Loucy (cell line): ENCODE measurements around the gene NFKB1.
A peak's percentile ranks its signal among the peaks of the same experiment; 100 is the strongest.

Experiments used
- H2AFZ ChIP-seq: fragments of 200-600 bp; sonication (generic); 2 replicates; pipeline ENCODE4 v1.6.0; 2016; ENCODE audit warnings: antibody characterized with exemption, mild to moderate bottlenecking, low read length, moderate library complexity
- H3F3A ChIP-seq: fragments of 200-600 bp; 2 replicates; pipeline ENCODE4 v1.6.0; 2016; ENCODE audit warnings: antibody characterized with exemption, low read depth, mild to moderate bottlenecking
- H3K27me3 ChIP-seq: fragments of 200-600 bp; sonication (generic); 2 replicates; pipeline ENCODE4 v1.6.1; 2014; ENCODE audit warnings: low read length, mild to moderate bottlenecking; ENCODE audit not compliant: insufficient read depth, poor library complexity, severe bottlenecking
- H3K36me3 ChIP-seq: fragments of 200-600 bp; sonication (generic); 2 replicates; pipeline ENCODE4 v1.6.1; 2016; ENCODE audit warnings: low read length; ENCODE audit not compliant: insufficient read depth
- H3K4me1 ChIP-seq: fragments of 200-600 bp; sonication (generic); 2 replicates; pipeline ENCODE4 v1.5.1; 2014; ENCODE audit warnings: low read length, mild to moderate bottlenecking; ENCODE audit not compliant: insufficient read depth, poor library complexity, severe bottlenecking
- H3K4me2 ChIP-seq: fragments of 200-600 bp; sonication (generic); 2 replicates; pipeline ENCODE4 v1.6.0; 2014; ENCODE audit warnings: antibody characterized with exemption, low read length, low read depth, mild to moderate bottlenecking; ENCODE audit not compliant: poor library complexity, severe bottlenecking
- H3K4me3 ChIP-seq: fragments of 200-600 bp; sonication (generic); 2 replicates; pipeline ENCODE4 v1.5.1; 2014; ENCODE audit warnings: low read length, mild to moderate bottlenecking, mixed read lengths; ENCODE audit not compliant: poor library complexity, severe bottlenecking
- H3K79me2 ChIP-seq: fragments of 200-600 bp; sonication (generic); 2 replicates; pipeline ENCODE4 v1.6.1; 2014; ENCODE audit warnings: low read length; ENCODE audit not compliant: insufficient read depth
- H3K9ac ChIP-seq: fragments of 200-600 bp; sonication (generic); 2 replicates; pipeline ENCODE4 v1.6.0; 2014; ENCODE audit warnings: mild to moderate bottlenecking, low read depth, low read length, moderate library complexity; ENCODE audit not compliant: poor library complexity, severe bottlenecking
- H3K9me2 ChIP-seq: fragments of 200-600 bp; sonication (generic); replicated peaks from 2 replicates; pipeline ENCODE4 v1.6.1; 2016; ENCODE audit warnings: low read depth, low read length, mixed read lengths
- H3K9me3 ChIP-seq: fragments of 200-600 bp; sonication (generic); 2 replicates; pipeline ENCODE4 v1.6.1; 2014; ENCODE audit warnings: mild to moderate bottlenecking, antibody characterized with exemption, low read length, low read depth; ENCODE audit not compliant: insufficient read depth
- H4K20me1 ChIP-seq: fragments of 200-600 bp; sonication (generic); 2 replicates; pipeline ENCODE4 v1.6.0; 2014; ENCODE audit warnings: antibody characterized with exemption, low read length, mild to moderate bottlenecking; ENCODE audit not compliant: insufficient read depth, poor library complexity, severe bottlenecking
- EZH2phosphoT487 ChIP-seq: fragments of 200-600 bp; IDR thresholded peaks from 2 replicates; pipeline ENCODE4 v1.6.1; 2018; ENCODE audit warnings: antibody characterized with exemption, mild to moderate bottlenecking, moderate library complexity, borderline replicate concordance
- TF ChIP-seq, protein P1 (sequence below): fragments of 200-600 bp; sonication (generic); conservative IDR thresholded peaks from 2 replicates; pipeline ENCODE4 v1.5.1; 2014; ENCODE audit warnings: mild to moderate bottlenecking, antibody characterized with exemption, low read length

The NFKB1 gene

DNA sequence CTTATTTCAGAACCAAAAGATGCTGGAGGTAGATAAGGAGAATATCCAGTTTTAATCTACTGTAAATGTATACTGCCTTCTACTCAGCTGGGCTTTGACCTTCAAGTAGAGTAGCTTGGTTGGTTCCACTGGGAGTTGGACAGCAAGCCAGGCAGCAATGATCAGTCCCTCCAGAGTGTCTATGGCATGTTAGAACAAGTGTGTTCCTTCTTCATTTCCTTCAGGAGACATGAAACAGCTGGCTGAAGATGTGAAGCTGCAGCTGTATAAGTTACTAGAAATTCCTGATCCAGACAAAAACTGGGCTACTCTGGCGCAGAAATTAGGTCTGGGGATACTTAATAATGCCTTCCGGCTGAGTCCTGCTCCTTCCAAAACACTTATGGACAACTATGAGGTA, 111.1 kb downstream of the NFKB1 start:
- no peaks in the 10 kb centered on the region; the same call in 1 of the 2 replicates for H3F3A ChIP-seq
- H3K4me3 ChIP-seq, result no peak overlapping the region
- no peaks in the 10 kb centered on the region for H3K27me3 ChIP-seq
- TF ChIP-seq, protein P1, sequence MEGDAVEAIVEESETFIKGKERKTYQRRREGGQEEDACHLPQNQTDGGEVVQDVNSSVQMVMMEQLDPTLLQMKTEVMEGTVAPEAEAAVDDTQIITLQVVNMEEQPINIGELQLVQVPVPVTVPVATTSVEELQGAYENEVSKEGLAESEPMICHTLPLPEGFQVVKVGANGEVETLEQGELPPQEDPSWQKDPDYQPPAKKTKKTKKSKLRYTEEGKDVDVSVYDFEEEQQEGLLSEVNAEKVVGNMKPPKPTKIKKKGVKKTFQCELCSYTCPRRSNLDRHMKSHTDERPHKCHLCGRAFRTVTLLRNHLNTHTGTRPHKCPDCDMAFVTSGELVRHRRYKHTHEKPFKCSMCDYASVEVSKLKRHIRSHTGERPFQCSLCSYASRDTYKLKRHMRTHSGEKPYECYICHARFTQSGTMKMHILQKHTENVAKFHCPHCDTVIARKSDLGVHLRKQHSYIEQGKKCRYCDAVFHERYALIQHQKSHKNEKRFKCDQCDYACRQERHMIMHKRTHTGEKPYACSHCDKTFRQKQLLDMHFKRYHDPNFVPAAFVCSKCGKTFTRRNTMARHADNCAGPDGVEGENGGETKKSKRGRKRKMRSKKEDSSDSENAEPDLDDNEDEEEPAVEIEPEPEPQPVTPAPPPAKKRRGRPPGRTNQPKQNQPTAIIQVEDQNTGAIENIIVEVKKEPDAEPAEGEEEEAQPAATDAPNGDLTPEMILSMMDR, result no peak
- TF ChIP-seq EZH2phosphoT487, result no peak
- H3K9ac ChIP-seq, result no peak overlapping the region
- peaks cover 10% of the 10 kb centered on the region for H3K4me1 ChIP-seq
- no peaks in the 10 kb centered on the region for H4K20me1 ChIP-seq
- H3K9me2 ChIP-seq, result no peaks in the 10 kb centered on the region
- H3K79me2 ChIP-seq, result no peaks in the 10 kb centered on the region
- no peaks in the 10 kb centered on the region for H3K9me3 ChIP-seq
- H2AFZ ChIP-seq, result no peak overlapping the region
- no peak overlapping the region for H3K4me2 ChIP-seq
- peaks cover 88% of the 10 kb centered on the region; the same call in 1 of the 2 replicates for H3K36me3 ChIP-seq

DNA sequence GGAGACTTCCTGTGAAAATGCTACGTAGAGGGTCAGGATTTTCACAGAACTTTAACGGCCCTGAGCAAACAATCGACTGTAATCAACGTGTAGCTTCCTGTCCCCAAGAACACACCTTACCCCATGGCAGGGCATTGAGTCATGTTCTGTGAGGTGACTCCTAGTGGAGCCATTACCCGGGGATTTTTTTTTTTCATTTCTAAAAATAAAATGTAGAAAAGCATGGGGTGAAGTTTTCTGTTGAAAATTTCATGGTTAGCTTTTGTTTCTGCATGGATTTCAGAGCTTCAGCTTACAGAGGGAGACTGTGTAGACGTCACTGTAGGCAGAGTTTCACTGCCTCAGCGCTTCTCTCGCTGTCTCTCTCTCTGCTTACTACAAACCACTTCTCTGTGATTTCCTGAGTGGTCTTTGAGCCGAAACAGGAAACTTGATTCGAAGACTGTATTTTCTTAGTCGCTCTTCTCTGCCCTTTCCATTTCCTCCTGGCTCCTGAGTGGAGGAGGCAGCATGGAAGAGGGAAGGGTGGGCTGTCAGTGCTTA, 111.7 kb downstream of the NFKB1 start:
- Histone ChIP-seq H4K20me1 (no peaks in the 10 kb centered on the region), H3K4me2 (peak overlapping the region; percentile 35), H3K4me1 (peaks cover 10% of the 10 kb centered on the region), H3K9me2 (no peaks in the 10 kb centered on the region), H3K27me3 (no peaks in the 10 kb centered on the region), H3K9me3 (no peaks in the 10 kb centered on the region), H3K79me2 (no peaks in the 10 kb centered on the region), H2AFZ (no peak overlapping the region), H3F3A (no peaks in the 10 kb centered on the region; the same call in 1 of the 2 replicates), H3K36me3 (peaks cover 84% of the 10 kb centered on the region; the same call in 1 of the 2 replicates), H3K9ac (no peak overlapping the region), H3K4me3 (no peak overlapping the region)
- TF ChIP-seq, protein P1, result no peak
- TF ChIP-seq EZH2phosphoT487, result no peak

DNA sequence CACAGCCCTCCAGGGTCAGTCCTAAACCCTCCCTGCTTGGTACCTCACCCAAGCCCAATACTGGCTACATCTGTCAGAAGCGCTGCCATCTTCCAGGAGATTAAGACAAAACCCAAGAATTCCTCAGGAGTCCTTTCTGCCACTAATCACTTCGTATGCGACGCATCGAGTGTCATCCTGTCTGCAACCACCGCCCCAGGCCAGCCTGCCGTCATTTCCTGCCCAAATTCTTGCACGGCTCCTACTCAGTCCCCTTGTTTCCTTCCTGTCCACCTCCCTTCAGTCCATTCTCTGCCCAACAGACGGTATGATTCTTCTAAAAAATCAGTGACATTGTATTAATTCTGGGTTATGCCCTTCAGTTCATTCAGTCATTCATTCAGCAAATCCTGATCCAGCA, 113.6 kb downstream of the NFKB1 start:
- Histone ChIP-seq H3K9ac (no peak overlapping the region), H3K27me3 (no peaks in the 10 kb centered on the region), H3K4me1 (peaks cover 10% of the 10 kb centered on the region), H3K79me2 (no peaks in the 10 kb centered on the region), H3K36me3 (peaks cover 70% of the 10 kb centered on the region; the same call in 1 of the 2 replicates), H3K4me3 (no peak overlapping the region), H3K9me3 (no peaks in the 10 kb centered on the region), H4K20me1 (no peaks in the 10 kb centered on the region), H3K4me2 (no peak overlapping the region), H2AFZ (no peak overlapping the region), H3F3A (no peaks in the 10 kb centered on the region; the same call in 1 of the 2 replicates), H3K9me2 (no peaks in the 10 kb centered on the region)
- TF ChIP-seq, protein P1, result no peak
- no peak for TF ChIP-seq EZH2phosphoT487
